ENCODE data around the gene SURF4. TPM values are rescaled to one million over a fixed set of nuclear protein-coding genes. Genes with fewer than 3 reads are reported as not detected.

The SURF4 gene
- total RNA-seq, 2 experiments from 2014 or later = 90.7 to 94.6 TPM

- no peak overlapping the region for H3K4me3 Mint-ChIP-seq
- H3K27me3 Mint-ChIP-seq = no peaks in the 10 kb centered on the region
- no peak for TF ChIP-seq CTCF (IDR thresholded peaks at IDR 0.05)
- DNase-seq (no peak), ATAC-seq (ENCODE audit: poor library complexity) (no peak)
- POLR2A ChIA-PET = interaction anchor here (1.0 kb wide), 1 partner anchor 30 kb away, joined by 3 read pairs; the partner anchor contains the start of genes SURF1 and SURF2
- Histone ChIP-seq H3K36me3 (ENCODE audit: insufficient read depth, low read length) (no peaks in the 10 kb centered on the region), H3K27ac (ENCODE audit: low read depth in 1 of 2, low read length in 2 of 2) (no peak overlapping the region), H3K4me3 (ENCODE audit: low read length) (no peak overlapping the region), H3K9me3 (ENCODE audit: control insufficient read depth in 1 of 2, insufficient read depth in 1 of 2, low read length in 2 of 2) (peaks cover 0 to 9% of the 10 kb centered on the region in 2 experiments), H3K4me1 (ENCODE audit: insufficient read depth, low read length) (no peaks in the 10 kb centered on the region), H3K27me3 (ENCODE audit: control insufficient read depth in 1 of 2, insufficient read depth in 2 of 2, low read length in 2 of 2) (peaks cover 0 to 7% of the 10 kb centered on the region in 2 experiments)
- intact Hi-C loops (cut with DNase I, micrococcal nuclease) = no loop called here
- H3K27ac Mint-ChIP-seq = no peak overlapping the region
- CTCF ChIA-PET = no interaction called here
- H3K36me3 Mint-ChIP-seq (ENCODE audit: low read depth) = no peaks in the 10 kb centered on the region
- H3K9me3 Mint-ChIP-seq = no peaks in the 10 kb centered on the region
- no peaks in the 10 kb centered on the region for H3K4me1 Mint-ChIP-seq (ENCODE audit: low read depth)
These were observed 10.5 kb upstream of the SURF4 start for GRCh38 chr9:133386338-133386737.

- no peak for DNase-seq
- no peaks in the 10 kb centered on the region for H3K36me3 Mint-ChIP-seq (ENCODE audit: low read depth)
- H3K4me1 Mint-ChIP-seq (ENCODE audit: low read depth) = no peaks in the 10 kb centered on the region
- H3K27ac Mint-ChIP-seq = no peak overlapping the region
- H3K9me3 ChIP-seq (ENCODE audit: control insufficient read depth in 1 of 2, insufficient read depth in 1 of 2, low read length in 2 of 2) = peaks cover 0 to 4% of the 10 kb centered on the region in 2 experiments
- ChIA-PET CTCF (no interaction called here), POLR2A (interaction anchor here (0.8 kb wide), 1 partner anchor 15 kb away, joined by 3 read pairs; no protein-coding TSS in a partner anchor)
- H3K4me1 ChIP-seq (ENCODE audit: insufficient read depth, low read length) = no peaks in the 10 kb centered on the region
- no peak overlapping the region for H3K27ac ChIP-seq (ENCODE audit: low read depth in 1 of 2, low read length in 2 of 2)
- H3K27me3 ChIP-seq (ENCODE audit: control insufficient read depth in 1 of 2, insufficient read depth in 2 of 2, low read length in 2 of 2) = peaks cover 0 to 4% of the 10 kb centered on the region in 2 experiments
- ATAC-seq (ENCODE audit: poor library complexity) = no peak
- H3K27me3 Mint-ChIP-seq = no peaks in the 10 kb centered on the region
- H3K4me3 Mint-ChIP-seq = no peak overlapping the region
- H3K9me3 Mint-ChIP-seq = no peaks in the 10 kb centered on the region
- no peaks in the 10 kb centered on the region for H3K36me3 ChIP-seq (ENCODE audit: insufficient read depth, low read length)
- H3K4me3 ChIP-seq (ENCODE audit: low read length) = no peak overlapping the region
- intact Hi-C loops (cut with DNase I, micrococcal nuclease) = no loop called here
- TF ChIP-seq CTCF (IDR thresholded peaks at IDR 0.05) = no peak
These were observed 9.6 kb upstream of the SURF4 start for GRCh38 chr9:133385452-133385851.

GRCh38 chr9:133384736-133385321, 9.0 kb upstream of the SURF4 start:
- POLR2A ChIA-PET = interaction anchor here (0.8 kb wide), 1 partner anchor 14 kb away, joined by 3 read pairs; no protein-coding TSS in a partner anchor
- H3K27me3 Mint-ChIP-seq = no peaks in the 10 kb centered on the region
- DNase-seq (no peak), ATAC-seq (ENCODE audit: poor library complexity) (no peak)
- Histone ChIP-seq H3K4me1 (ENCODE audit: insufficient read depth, low read length) (no peaks in the 10 kb centered on the region), H3K27me3 (ENCODE audit: control insufficient read depth in 1 of 2, insufficient read depth in 2 of 2, low read length in 2 of 2) (peaks cover 0 to 2% of the 10 kb centered on the region in 2 experiments), H3K4me3 (ENCODE audit: low read length) (no peak overlapping the region), H3K9me3 (ENCODE audit: control insufficient read depth in 1 of 2, insufficient read depth in 1 of 2, low read length in 2 of 2) (peaks cover 0 to 4% of the 10 kb centered on the region in 2 experiments), H3K27ac (ENCODE audit: low read depth in 1 of 2, low read length in 2 of 2) (no peak overlapping the region), H3K36me3 (ENCODE audit: insufficient read depth, low read length) (no peaks in the 10 kb centered on the region)
- no peak for TF ChIP-seq CTCF (IDR thresholded peaks at IDR 0.05)
- CTCF ChIA-PET = no interaction called here
- no peak overlapping the region for H3K4me3 Mint-ChIP-seq
- intact Hi-C loops (cut with DNase I, micrococcal nuclease) = no loop called here
- H3K4me1 Mint-ChIP-seq (ENCODE audit: low read depth) = no peaks in the 10 kb centered on the region
- no peaks in the 10 kb centered on the region for H3K9me3 Mint-ChIP-seq
- no peaks in the 10 kb centered on the region for H3K36me3 Mint-ChIP-seq (ENCODE audit: low read depth)
- no peak overlapping the region for H3K27ac Mint-ChIP-seq
